Osteoblast (primary cell): ENCODE measurements around the gene ZNF844. TPM values are rescaled to one million over a fixed set of nuclear protein-coding genes. Genes with fewer than 3 reads are reported as not detected.
A peak's percentile ranks its signal among the peaks of the same experiment; 100 is the strongest.

Experiments
- DNase-seq: peaks from one replicate; pipeline ENCODE4 v3.0.0; 2011; ENCODE audit warnings: low spot score, mixed read lengths; ENCODE audit not compliant: insufficient read length; ENCODE audit errors: missing footprints
- H2AFZ ChIP-seq: 2 replicates; pipeline ENCODE4 v1.6.0; 2011; ENCODE audit warnings: mild to moderate bottlenecking, low read length
- H3K27ac ChIP-seq: 2 replicates; pipeline ENCODE4 v1.5.1; 2011; ENCODE audit warnings: mild to moderate bottlenecking, low read depth, low read length, moderate library complexity
- H3K27me3 ChIP-seq: 2 replicates; pipeline ENCODE4 v1.6.0; 2012; ENCODE audit warnings: mild to moderate bottlenecking, control low read depth, inconsistent platforms, low read length, moderate library complexity; ENCODE audit not compliant: insufficient read depth
- H3K36me3 ChIP-seq: 2 replicates; pipeline ENCODE4 v1.5.1; 2011; ENCODE audit warnings: mild to moderate bottlenecking, low read length, control low read depth, moderate library complexity; ENCODE audit not compliant: insufficient read depth
- H3K4me1 ChIP-seq: 2 replicates; pipeline ENCODE4 v1.5.1; 2011; ENCODE audit warnings: mild to moderate bottlenecking, low read length, control low read depth, moderate library complexity; ENCODE audit not compliant: insufficient read depth
- H3K4me2 ChIP-seq: 2 replicates; pipeline ENCODE4 v1.6.0; 2011; ENCODE audit warnings: mild to moderate bottlenecking, low read length; ENCODE audit not compliant: insufficient read depth
- H3K4me3 ChIP-seq: fragments of 200-600 bp; sonication (generic); 3 replicates; pipeline ENCODE4 v1.5.1; 2012; ENCODE audit warnings: mild to moderate bottlenecking, low read length, inconsistent platforms; ENCODE audit not compliant: insufficient read depth
- H3K79me2 ChIP-seq: 2 replicates; pipeline ENCODE4 v1.6.0; 2012; ENCODE audit warnings: mild to moderate bottlenecking, low read length, control low read depth, inconsistent platforms; ENCODE audit not compliant: insufficient read depth
- H3K9me3 ChIP-seq: 2 replicates; pipeline ENCODE4 v1.5.1; 2011; ENCODE audit warnings: low read depth, low read length, control low read depth
- H4K20me1 ChIP-seq: 2 replicates; pipeline ENCODE4 v1.6.0; 2012; ENCODE audit warnings: mild to moderate bottlenecking, low read length, control low read depth; ENCODE audit not compliant: insufficient read depth
- CTCF ChIP-seq: IDR thresholded peaks from 2 replicates; pipeline ENCODE4 v1.5.1; 2011; ENCODE audit warnings: mild to moderate bottlenecking, low read depth, low read length, moderate library complexity; ENCODE audit errors: extremely low read depth
- total RNA-seq: library from RNA; depleted of rRNA; stranded (reverse); fragments of >200 nt; gene quantifications from 2 replicates; pipeline ENCODE4 v1.2.3, GENCODE V29; 2012

ZNF844 gene
- total RNA-seq, 1 donor: 10.9 TPM

GRCh38 chr19:12034620-12035019 lies 29.9 kb upstream of the ZNF844 start:
- Histone ChIP-seq H3K27ac (peak overlapping the region; percentile 95), H3K27me3 (no peaks in the 10 kb centered on the region), H3K4me2 (peak overlapping the region; percentile 94), H3K36me3 (no peaks in the 10 kb centered on the region), H3K79me2 (peaks cover 24% of the 10 kb centered on the region), H4K20me1 (no peaks in the 10 kb centered on the region), H3K4me1 (peaks cover 6% of the 10 kb centered on the region), H2AFZ (peak overlapping the region; percentile 76), H3K4me3 (peak overlapping the region; percentile 96), H3K9me3 (no peaks in the 10 kb centered on the region)
- no peak for TF ChIP-seq CTCF
- no peak for DNase-seq

- Histone ChIP-seq H3K4me3 (peak within 1 kb of the TSS; percentile 96), H3K36me3 (no peaks in the 10 kb centered on the region), H3K4me2 (peak within 1 kb of the TSS; percentile 94), H3K4me1 (peaks cover 6% of the 10 kb centered on the region), H3K27me3 (no peaks in the 10 kb centered on the region), H3K27ac (peak within 1 kb of the TSS; percentile 95), H2AFZ (peak within 1 kb of the TSS; percentile 99), H4K20me1 (no peaks in the 10 kb centered on the region), H3K9me3 (no peaks in the 10 kb centered on the region), H3K79me2 (peaks cover 24% of the 10 kb centered on the region)
- DNase-seq: peak; percentile 99
- no peak for TF ChIP-seq CTCF
Measured at GRCh38 chr19:12035220-12036172, 29.0 kb upstream of the ZNF844 start, which contains the start of gene ZNF433. Gene ZNF433 (minus strand): TSS chr19:12035679. CDS start chr19:12035539, 140 bp downstream.

GRCh38 chr19:12042893-12043292 lies 21.6 kb upstream of the ZNF844 start:
- no peak overlapping the region for H3K4me2 ChIP-seq
- no peaks in the 10 kb centered on the region for H3K27me3 ChIP-seq
- no peak overlapping the region for H2AFZ ChIP-seq
- H3K9me3 ChIP-seq: peaks cover 16% of the 10 kb centered on the region
- no peaks in the 10 kb centered on the region for H4K20me1 ChIP-seq
- H3K4me1 ChIP-seq: no peaks in the 10 kb centered on the region
- H3K36me3 ChIP-seq: no peaks in the 10 kb centered on the region
- no peak overlapping the region for H3K4me3 ChIP-seq
- TF ChIP-seq CTCF: no peak
- H3K27ac ChIP-seq: no peak overlapping the region
- H3K79me2 ChIP-seq: no peaks in the 10 kb centered on the region
- no peak for DNase-seq

- no peak overlapping the region for H3K4me3 ChIP-seq
- no peak for TF ChIP-seq CTCF
Measured at GRCh38 chr19:12043752-12044422, 20.6 kb upstream of the ZNF844 start.

More at GRCh38 chr19:12043752-12044422, 20.6 kb upstream of the ZNF844 start:
- Histone ChIP-seq H3K4me1 (no peaks in the 10 kb centered on the region), H3K27me3 (no peaks in the 10 kb centered on the region), H3K27ac (no peak overlapping the region), H3K79me2 (no peaks in the 10 kb centered on the region), H3K9me3 (peaks cover 16% of the 10 kb centered on the region), H3K36me3 (no peaks in the 10 kb centered on the region), H4K20me1 (no peaks in the 10 kb centered on the region), H2AFZ (no peak overlapping the region), H3K4me2 (no peak overlapping the region)
- DNase-seq: no peak
